H1 (cell line): ENCODE results near the gene PCDH9. TPM values are rescaled to one million over a fixed set of nuclear protein-coding genes. Genes with fewer than 3 reads are reported as not detected.

Experiments
- CTCF ChIA-PET: fragments of 300-600 bp; sonication (Branson Sonifier 250); formaldehyde crosslinking; loops from one replicate; lab custom pipeline; 2021; ENCODE audit not compliant: partially characterized antibody; lab: Charles Lee
- POLR2A ChIA-PET: fragments of 300-600 bp; sonication (Branson Sonifier 250); formaldehyde crosslinking; loops from one replicate; lab custom pipeline; 2021; ENCODE audit warnings: inconsistent platforms; ENCODE audit not compliant: partially characterized antibody; lab: Charles Lee
- DNase-seq, 2 experiments: peaks; one replicate each; pipeline versions ENCODE4 v3.0.0 to v3.0.0-alpha.2; 2010 to 2022; ENCODE audit warnings: low spot score in 2 of 2, low read depth in 1 of 2, mixed read lengths in 1 of 2
- FAIRE-seq: peaks from 2 replicates; lab custom pipeline; 2011; peaks lifted over from hg19 to GRCh38; lab: Jason Lieb, UNC
- H2AFZ ChIP-seq: 2 replicates; pipeline ENCODE4 v1.8.1; 2012; ENCODE audit warnings: low read length, inconsistent platforms
- H2AK5ac ChIP-seq: 2 replicates; pipeline ENCODE4 v1.6.1; 2013; ENCODE audit warnings: low read depth, low read length
- H2BK120ac ChIP-seq: replicated peaks from 2 replicates; pipeline ENCODE3; 2013; ENCODE audit warnings: low read depth, low read length, inconsistent platforms
- H2BK12ac ChIP-seq: 2 replicates; pipeline ENCODE4 v1.6.1; 2013; ENCODE audit warnings: low read depth, low read length
- H2BK15ac ChIP-seq: 2 replicates; pipeline ENCODE4 v1.6.1; 2013; ENCODE audit warnings: low read length
- H2BK20ac ChIP-seq: 2 replicates; pipeline ENCODE4 v1.6.1; 2013; ENCODE audit warnings: low read length
- H2BK5ac ChIP-seq: 2 replicates; pipeline ENCODE4 v1.6.1; 2013; ENCODE audit warnings: low read depth, low read length
- H3K14ac ChIP-seq: 2 replicates; pipeline ENCODE4 v1.6.1; 2013; ENCODE audit warnings: inconsistent platforms; ENCODE audit not compliant: insufficient read length
- H3K18ac ChIP-seq: 2 replicates; pipeline ENCODE4 v1.6.1; 2013; ENCODE audit warnings: low read length; ENCODE audit errors: extremely low read depth
- H3K23ac ChIP-seq: 2 replicates; pipeline ENCODE4 v1.6.1; 2013; ENCODE audit warnings: inconsistent platforms; ENCODE audit not compliant: insufficient read length
- H3K23me2 ChIP-seq: 2 replicates; pipeline ENCODE4 v1.6.1; 2013; ENCODE audit warnings: low read depth, low read length
- H3K27ac ChIP-seq: 2 replicates; pipeline ENCODE4 v1.6.1; 2011; ENCODE audit warnings: low read depth, low read length, inconsistent platforms
- H3K27me3 ChIP-seq, 4 experiments: replicated peaks in 1 of 4; 1 replicate in 1 of 4; 2 replicates in 3 of 4; pipeline versions ENCODE4 v1.6.1 to v1.8.1; 2011 to 2013; ENCODE audit warnings: low read length in 3 of 4, mild to moderate bottlenecking in 3 of 4, inconsistent platforms in 2 of 4, mixed read lengths in 2 of 4, moderate library complexity in 1 of 4; ENCODE audit not compliant: control insufficient read depth in 3 of 4, insufficient read depth in 3 of 4; ENCODE audit errors: extremely low read depth in 1 of 4
- H3K36me3 ChIP-seq, 4 experiments: 2 replicates each; pipeline versions ENCODE4 v1.6.1 to v1.8.1; 2011 to 2013; ENCODE audit warnings: mild to moderate bottlenecking in 4 of 4, low read length in 3 of 4, moderate library complexity in 2 of 4, control low read depth in 1 of 4, inconsistent platforms in 1 of 4; ENCODE audit not compliant: insufficient read depth in 4 of 4, control insufficient read depth in 2 of 4
- H3K4ac ChIP-seq: replicated peaks from 2 replicates; pipeline ENCODE3; 2013; ENCODE audit warnings: low read length, low read depth, mixed read lengths, inconsistent platforms; ENCODE audit not compliant: insufficient read length
- H3K4me1 ChIP-seq, 4 experiments: replicated peaks in 1 of 4; 1 replicate in 1 of 4; 2 replicates in 3 of 4; pipeline versions ENCODE4 v1.6.1 to v1.8.1; 2011 to 2013; ENCODE audit warnings: low read length in 3 of 4, inconsistent platforms in 2 of 4, mixed read lengths in 1 of 4; ENCODE audit not compliant: insufficient read depth in 4 of 4, control insufficient read depth in 3 of 4
- H3K4me2 ChIP-seq, 2 experiments: 2 replicates each; pipeline versions ENCODE4 v1.6.1 to v1.8.1; 2011 to 2013; ENCODE audit warnings: low read depth in 2 of 2, low read length in 2 of 2, control low read depth in 1 of 2, inconsistent platforms in 1 of 2, mild to moderate bottlenecking in 1 of 2; ENCODE audit not compliant: insufficient read depth in 1 of 2
- H3K4me3 ChIP-seq, 4 experiments: fragments of 200-600, 300-600 bp in 1 of 4; sonication (generic), shearing (Covaris generic), sonication (Bioruptor Twin) in 1 of 4; 2 replicates each; pipeline versions ENCODE4 v1.5.1 to v1.8.1; 2011 to 2016; ENCODE audit warnings: low read length in 4 of 4, low read depth in 3 of 4, control low read depth in 2 of 4, inconsistent platforms in 2 of 4, mild to moderate bottlenecking in 2 of 4, mixed read lengths in 1 of 4, moderate library complexity in 1 of 4; ENCODE audit not compliant: insufficient read depth in 2 of 4; ENCODE audit errors: extremely low read depth in 1 of 4
- H3K56ac ChIP-seq: replicated peaks from 2 replicates; pipeline ENCODE3; 2013; ENCODE audit warnings: low read depth, mild to moderate bottlenecking, mixed read lengths, low read length, inconsistent platforms; ENCODE audit not compliant: insufficient read length
- H3K79me1 ChIP-seq: 2 replicates; pipeline ENCODE4 v1.6.1; 2013; ENCODE audit warnings: low read depth, low read length, control low read depth
- H3K79me2 ChIP-seq, 2 experiments: 2 replicates each; pipeline versions ENCODE4 v1.6.1 to v1.8.1; 2012 to 2013; ENCODE audit warnings: low read length in 2 of 2, mild to moderate bottlenecking in 2 of 2, inconsistent platforms in 1 of 2; ENCODE audit not compliant: insufficient read depth in 2 of 2, control insufficient read depth in 1 of 2
- H3K9ac ChIP-seq, 4 experiments: replicated peaks in 1 of 4; 1 replicate in 1 of 4; 2 replicates in 3 of 4; pipeline versions ENCODE4 v1.6.1 to v1.8.1; 2011 to 2013; ENCODE audit warnings: low read depth in 3 of 4, low read length in 3 of 4, control low read depth in 2 of 4, mild to moderate bottlenecking in 2 of 4, moderate library complexity in 2 of 4, inconsistent platforms in 1 of 4; ENCODE audit errors: extremely low read depth in 1 of 4
- H3K9me3 ChIP-seq, 2 experiments: 2 replicates each; pipeline versions ENCODE4 v1.6.1 to v1.8.1; 2012 to 2013; ENCODE audit warnings: mild to moderate bottlenecking in 2 of 2, moderate library complexity in 2 of 2, control low read depth in 1 of 2, inconsistent platforms in 1 of 2, low read depth in 1 of 2, low read length in 1 of 2, mixed read lengths in 1 of 2; ENCODE audit not compliant: insufficient read depth in 2 of 2
- H4K20me1 ChIP-seq, 2 experiments: replicated peaks in 1 of 2; 2 replicates each; pipeline versions ENCODE3 to v1.8.1; 2011 to 2013; ENCODE audit warnings: inconsistent platforms in 2 of 2, low read length in 2 of 2, mild to moderate bottlenecking in 1 of 2; ENCODE audit not compliant: insufficient read depth in 2 of 2, control insufficient read depth in 1 of 2
- H4K5ac ChIP-seq: 2 replicates; pipeline ENCODE4 v1.6.1; 2013; ENCODE audit warnings: low read length, low read depth, mixed read lengths, inconsistent platforms; ENCODE audit not compliant: insufficient read length
- H4K8ac ChIP-seq: 2 replicates; pipeline ENCODE4 v1.8.0; 2013; ENCODE audit warnings: mild to moderate bottlenecking, moderate library complexity, low read length, inconsistent platforms; ENCODE audit not compliant: insufficient read depth; ENCODE audit errors: extremely low read depth
- H4K91ac ChIP-seq: replicated peaks from 2 replicates; pipeline ENCODE3; 2013; ENCODE audit warnings: low read length, mixed read lengths, inconsistent platforms; ENCODE audit not compliant: insufficient read length
- BCL11A ChIP-seq, 2 experiments: IDR thresholded peaks; one replicate each; pipeline ENCODE4 v1.6.1; 2011; ENCODE audit warnings: low read depth in 2 of 2, low read length in 2 of 2, mild to moderate bottlenecking in 2 of 2
- CBX5 ChIP-seq: fragments of 300-800, 300-1000 bp; sonication (generic); IDR thresholded peaks from 2 replicates; pipeline ENCODE4 v1.7.1; 2016; ENCODE audit warnings: antibody characterized with exemption, low read length, low read depth
- CHD1 ChIP-seq: IDR thresholded peaks from 2 replicates; pipeline ENCODE4 v1.6.1; 2012; ENCODE audit warnings: low read depth, low read length, improper control_type of control experiment
- GABPA ChIP-seq: IDR thresholded peaks from 2 replicates; pipeline ENCODE4 v1.6.1; 2011; ENCODE audit warnings: mild to moderate bottlenecking, low read length, moderate library complexity, borderline replicate concordance; ENCODE audit not compliant: insufficient read depth
- KDM1A ChIP-seq: fragments of 200-600, 300-600 bp; sonication (generic); IDR thresholded peaks from 2 replicates; pipeline ENCODE4 v1.7.1; 2016; ENCODE audit warnings: mild to moderate bottlenecking, low read length, borderline replicate concordance
- NRF1 ChIP-seq: IDR thresholded peaks from 2 replicates; pipeline ENCODE4 v1.6.1; 2011; ENCODE audit warnings: mild to moderate bottlenecking, low read depth, low read length, improper control_type of control experiment
- RAD21 ChIP-seq, 2 experiments: IDR thresholded peaks in 1 of 2; conservative IDR thresholded peaks in 1 of 2; 2 replicates each; pipeline ENCODE4 v1.6.1; 2011; ENCODE audit warnings: low read depth in 2 of 2, low read length in 2 of 2, improper control_type of control experiment in 1 of 2, inconsistent platforms in 1 of 2, mild to moderate bottlenecking in 1 of 2, moderate library complexity in 1 of 2
- RBBP5 ChIP-seq: IDR thresholded peaks from 2 replicates; pipeline ENCODE4 v1.7.1; 2012; ENCODE audit warnings: low read depth, mild to moderate bottlenecking, inconsistent platforms, low read length, moderate library complexity, borderline replicate concordance
- RFX5 ChIP-seq: IDR thresholded peaks from 2 replicates; pipeline ENCODE4 v1.6.1; 2011; ENCODE audit warnings: low read depth, low read length, improper control_type of control experiment, borderline replicate concordance
- RNF2 ChIP-seq: fragments of 200-900, 300-1000 bp; sonication (generic); IDR thresholded peaks from 2 replicates; pipeline ENCODE4 v1.7.1; 2016; ENCODE audit warnings: borderline replicate concordance, low read depth, mild to moderate bottlenecking, antibody characterized with exemption, low read length; ENCODE audit not compliant: poor library complexity, severe bottlenecking; ENCODE audit errors: missing control alignments
- RXRA ChIP-seq: IDR thresholded peaks from 2 replicates; pipeline ENCODE4 v1.6.1; 2011; ENCODE audit warnings: low read depth, mild to moderate bottlenecking, low read length, moderate library complexity; ENCODE audit not compliant: insufficient read depth
- SP4 ChIP-seq: IDR thresholded peaks from 2 replicates; pipeline ENCODE4 v1.6.1; 2012; ENCODE audit warnings: low read length, inconsistent platforms
- SUZ12 ChIP-seq: fragments of 200-600 bp; sonication (generic); IDR thresholded peaks from 2 replicates; pipeline ENCODE4 v1.6.1; 2012; ENCODE audit warnings: mild to moderate bottlenecking, inconsistent platforms, low read length, moderate library complexity, mixed read lengths
- TAF1 ChIP-seq: IDR thresholded peaks from 2 replicates; pipeline ENCODE4 v1.6.1; 2011; ENCODE audit warnings: mild to moderate bottlenecking, low read depth, low read length
- TCF12 ChIP-seq: IDR thresholded peaks from 2 replicates; pipeline ENCODE4 v1.6.1; 2011; ENCODE audit warnings: low read depth, mild to moderate bottlenecking, low read length
- WGBS, 2 experiments: shearing (Covaris generic) in 1 of 2; methylation state at CpG; one replicate each; pipeline versions ENCODE4 v1.1.6 to v1.1.7; 2013 to 2015; ENCODE audit warnings: low lambda C conversion rate in 2 of 2, mixed read lengths in 2 of 2, inconsistent platforms in 1 of 2, low coverage in 1 of 2, missing lambda C conversion rate in 1 of 2; ENCODE audit not compliant: insufficient replicate concordance in 2 of 2, insufficient coverage in 1 of 2, insufficient read length in 1 of 2; ENCODE audit errors: extremely low coverage in 1 of 2, missing lambda C conversion rate in 1 of 2; 5-methylcytosine and 5-hydroxymethylcytosine counted together
- polyA plus RNA-seq, 7 experiments: library from polyadenylated mRNA; depleted of rRNA in 3 of 7; stranded (reverse) in 5 of 7; unstranded in 2 of 7; fragments of >200 nt in 5 of 7; fragments of 200-250 nt in 2 of 7; gene quantifications; 1 replicate in 5 of 7; 2 replicates in 1 of 7; 4 replicates in 1 of 7; pipeline versions ENCODE4 v1.2.1 to v1.2.3, GENCODE V29; 2011 to 2013; ENCODE audit warnings: missing spikeins in 2 of 7, mixed read lengths in 2 of 7
- total RNA-seq: library from RNA; stranded (reverse); fragmentation: NEBNext Ultra II Directional; extraction: Animal tissue kit (Norgen Biotek cat#: 25700); gene quantifications from 2 replicates; pipeline ENCODE4 v1.2.1, GENCODE V29; 2021

PCDH9 gene
- total and polyA plus RNA-seq, 2 of the 8 experiments (the other 6 are each of a cell fraction or from before 2014, with no cell fraction given), result 0.12 to 0.60 TPM

DNA sequence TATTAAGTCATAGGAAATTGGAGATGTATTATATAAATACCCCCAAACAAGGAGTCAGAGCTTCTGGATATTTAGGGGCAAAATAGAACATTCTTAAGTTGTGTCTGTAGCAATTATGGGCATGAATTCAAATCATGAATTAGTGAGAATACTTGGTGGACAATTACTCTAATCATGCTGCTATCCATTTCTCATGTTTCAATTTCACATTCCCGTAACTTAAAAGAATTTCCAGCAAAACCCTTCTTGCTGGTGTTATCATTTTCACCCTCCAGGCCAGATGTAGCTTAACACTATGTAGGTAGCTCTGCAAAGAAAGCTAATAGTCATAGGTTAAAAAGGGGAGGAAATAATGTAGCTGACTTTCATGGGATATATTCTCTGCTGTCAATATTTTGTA is 136.1 kb downstream of the PCDH9 start:
- H3K27ac ChIP-seq, result no peak overlapping the region
- H3K18ac ChIP-seq, result no peak overlapping the region
- no peak overlapping the region for H4K5ac ChIP-seq
- H3K36me3 ChIP-seq, result no peaks in the 10 kb centered on the region
- H3K23ac ChIP-seq, result no peak overlapping the region
- no peak overlapping the region for H3K14ac ChIP-seq
- DNase-seq (no peak), FAIRE-seq (no peak)
- WGBS, 2 experiments, result 86% methylated on average over 1 of the region's 1 CpG; no CpG with 5 or more reads in 1 of the 2 experiments
- H2AK5ac ChIP-seq, result no peak overlapping the region
- no peak overlapping the region for H2BK12ac ChIP-seq
- no peak overlapping the region for H2BK20ac ChIP-seq
- no peak overlapping the region for H2BK120ac ChIP-seq
- H2BK5ac ChIP-seq, result no peak overlapping the region
- H4K8ac ChIP-seq, result no peak overlapping the region
- no peak overlapping the region for H2AFZ ChIP-seq
- no peak overlapping the region for H3K4me2 ChIP-seq
- no peaks in the 10 kb centered on the region for H3K79me2 ChIP-seq
- no peaks in the 10 kb centered on the region for H4K20me1 ChIP-seq
- no peaks in the 10 kb centered on the region for H3K23me2 ChIP-seq
- CTCF ChIA-PET, result no interaction called here
- no peaks in the 10 kb centered on the region for H3K4me1 ChIP-seq
- H3K4me3 ChIP-seq, result no peak overlapping the region
- no peak overlapping the region for H3K9ac ChIP-seq
- no peaks in the 10 kb centered on the region for H3K79me1 ChIP-seq
- H4K91ac ChIP-seq, result no peak overlapping the region
- H3K56ac ChIP-seq, result no peak overlapping the region
- H3K9me3 ChIP-seq, result no peaks in the 10 kb centered on the region
- no peak overlapping the region for H2BK15ac ChIP-seq
- H3K4ac ChIP-seq, result no peak overlapping the region
- no peaks in the 10 kb centered on the region for H3K27me3 ChIP-seq
- POLR2A ChIA-PET, result no interaction called here
- TF ChIP-seq NRF1 (no peak), TCF12 (no peak), RNF2 (no peak), RFX5 (no peak), SUZ12 (no peak), RXRA (no peak), KDM1A (no peak), RAD21 (IDR thresholded peaks at IDR 0.05 in 1 of 2, conservative IDR thresholded peaks at IDR 0.05 in 1 of 2; ENCODE audit: low read depth in 2 of 2, low read length in 2 of 2) (no peak), TAF1 (no peak), CBX5 (no peak), SP4 (no peak), BCL11A (IDR thresholded peaks at IDR 0.05; ENCODE audit: low read depth in 2 of 2, low read length in 2 of 2) (no peak), RBBP5 (no peak), GABPA (no peak), CHD1 (no peak)
